GM19099 (cell line): ENCODE results near the gene BANP.

Source experiments
- POLR2A ChIP-seq: IDR thresholded peaks from 3 replicates; pipeline ENCODE4 v1.6.1; 2011; ENCODE audit warnings: low read depth; ENCODE audit not compliant: insufficient read length; ENCODE audit errors: extremely low read depth

The BANP gene

DNA sequence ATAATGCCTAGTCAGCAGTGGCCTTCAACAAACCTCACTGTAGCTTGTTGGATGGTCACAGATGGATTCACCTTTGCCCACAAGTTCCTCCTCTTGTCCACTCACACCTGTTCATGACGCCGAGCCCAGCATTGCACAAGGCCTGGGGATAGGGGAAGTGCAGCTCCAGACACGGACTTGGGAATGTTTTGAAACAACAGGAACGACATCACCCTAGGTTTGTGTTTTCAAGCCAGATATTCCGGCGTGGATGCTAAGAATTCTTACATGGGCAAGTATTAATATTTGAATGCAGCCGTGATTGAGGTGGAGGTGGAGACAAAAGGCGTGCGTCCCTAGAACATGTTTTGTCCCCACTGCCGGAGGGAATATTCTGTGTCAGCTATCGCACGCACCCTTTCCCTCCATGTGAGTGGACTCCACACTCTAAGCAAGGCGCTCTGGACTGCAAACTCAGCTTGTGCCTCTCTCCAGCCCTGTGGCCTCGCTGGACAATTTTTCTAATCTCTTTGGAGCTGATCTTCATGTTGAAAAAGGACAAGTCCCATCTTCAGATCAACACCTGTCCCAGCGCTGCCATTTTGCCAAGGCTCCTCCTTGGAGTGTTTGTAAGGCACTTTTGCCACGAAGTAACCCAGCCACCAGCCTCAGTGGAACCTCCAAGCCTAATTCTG is 2.0 kb upstream of the BANP start:
- no peak for TF ChIP-seq POLR2A

DNA sequence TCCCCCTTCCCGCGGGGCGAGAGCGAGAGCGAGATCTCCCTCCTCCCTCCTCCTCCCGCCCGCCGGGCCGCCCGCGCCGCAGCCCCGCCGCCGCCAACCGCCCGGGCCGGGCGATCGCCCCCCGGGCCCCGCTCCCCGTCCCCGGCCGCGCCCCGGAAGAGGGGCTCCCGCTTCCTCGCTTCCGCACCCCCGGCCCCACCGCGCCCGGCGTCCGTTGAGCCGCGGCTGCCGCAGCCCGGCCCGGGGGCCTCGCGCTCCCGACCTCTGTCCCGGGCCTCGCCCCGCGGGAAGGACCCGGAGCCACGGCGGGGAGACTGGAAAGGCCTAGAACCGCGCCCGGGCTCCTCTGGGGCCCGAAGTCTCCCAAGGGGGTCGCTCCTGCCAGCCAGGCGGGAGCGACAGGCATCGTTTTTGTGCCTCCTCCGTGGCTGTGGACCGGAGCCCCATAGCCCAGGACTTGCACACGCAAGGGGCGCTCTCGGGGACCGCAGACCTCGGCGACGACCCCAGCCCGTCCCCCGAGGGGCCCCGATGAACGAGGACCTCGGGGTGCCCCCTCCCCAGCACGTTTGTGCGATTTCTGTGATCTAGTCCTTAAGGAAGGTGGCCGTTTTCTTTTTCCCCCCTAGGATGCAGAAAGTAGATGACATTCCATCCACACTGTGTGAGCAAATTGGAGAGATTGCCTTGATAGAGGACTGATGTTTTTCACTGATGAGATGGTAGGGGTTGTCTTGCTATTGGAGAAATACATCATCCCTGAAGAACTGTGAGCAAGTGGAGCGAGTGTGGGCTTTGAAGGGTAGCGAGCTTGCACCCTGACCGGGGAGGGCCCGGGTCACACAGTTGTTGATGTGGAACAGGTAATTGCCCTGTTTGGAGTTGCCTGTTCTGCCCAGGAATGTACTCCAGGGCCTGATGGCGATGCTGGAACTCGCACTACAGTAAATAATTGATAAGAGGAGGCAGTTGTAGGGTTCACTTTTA is 611 bp downstream of the BANP start:
- peak; percentile 86 for TF ChIP-seq POLR2A

- TF ChIP-seq POLR2A, result no peak
These were observed 1.5 kb downstream of the BANP start for GRCh38 chr16:87952751-87953150.

DNA sequence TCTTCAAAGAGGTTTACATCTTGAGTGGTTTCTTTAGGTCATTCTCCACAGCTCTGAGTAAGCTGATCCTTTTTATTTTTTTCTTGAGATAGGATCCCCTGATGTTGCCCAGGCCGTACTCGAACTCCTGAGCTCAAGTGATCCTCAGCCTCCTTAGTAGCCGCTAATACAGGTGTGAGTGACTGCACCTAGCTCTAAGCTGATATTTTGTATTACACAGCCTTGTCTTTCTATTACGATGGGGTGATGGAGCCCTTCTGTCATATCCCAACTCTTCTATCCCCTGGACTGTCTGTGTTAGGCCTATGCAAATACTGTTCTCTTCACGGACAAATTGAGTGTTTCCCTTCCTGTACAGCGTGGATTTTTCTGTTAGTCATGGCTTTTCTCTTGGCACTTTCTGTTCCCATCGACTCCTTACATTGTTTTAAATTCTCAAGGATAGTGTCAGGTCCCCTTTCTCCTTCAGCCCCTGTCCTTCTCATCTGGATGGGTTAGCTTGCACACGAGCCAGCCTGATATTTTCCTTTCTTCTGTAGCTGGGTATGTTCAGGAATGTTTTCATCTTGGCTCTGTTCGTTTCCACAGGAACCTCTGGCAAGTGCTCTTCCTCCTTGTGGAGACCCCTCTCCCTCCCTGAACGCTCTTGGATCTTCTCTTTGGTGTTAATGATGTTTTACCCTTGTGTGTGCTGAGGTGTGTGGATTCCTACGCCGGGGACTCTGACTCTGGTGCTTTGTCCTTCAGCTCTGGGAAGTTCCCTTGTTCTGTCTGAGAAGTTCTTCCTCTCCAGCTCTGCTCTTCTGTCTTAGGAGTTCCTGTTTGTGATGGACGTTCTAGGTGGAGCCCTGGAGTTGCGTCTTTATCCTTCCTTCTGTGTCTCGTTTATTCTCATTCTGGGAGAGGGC is 2.3 kb downstream of the BANP start:
- TF ChIP-seq POLR2A, result no peak

DNA sequence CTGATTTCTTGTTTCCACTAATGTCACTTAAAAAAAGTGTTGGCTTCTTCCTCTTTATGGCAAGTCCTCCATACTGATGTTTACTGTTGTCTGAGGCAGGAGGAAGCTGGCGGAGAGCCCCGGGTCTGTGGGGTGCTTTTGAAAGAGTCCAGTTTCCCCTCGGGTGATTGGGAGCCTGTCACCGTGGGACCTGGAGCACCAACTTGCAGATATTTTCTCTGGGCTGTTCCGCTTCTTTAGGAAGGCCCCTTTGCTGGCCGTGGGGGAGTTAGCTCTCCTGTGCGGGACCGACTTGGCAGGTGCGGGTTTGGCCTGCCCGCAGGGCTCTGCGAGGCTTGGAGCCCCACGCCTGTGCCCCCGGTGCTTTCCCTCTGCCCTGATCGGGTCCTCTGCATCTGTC is 3.1 kb downstream of the BANP start:
- no peak for TF ChIP-seq POLR2A

DNA sequence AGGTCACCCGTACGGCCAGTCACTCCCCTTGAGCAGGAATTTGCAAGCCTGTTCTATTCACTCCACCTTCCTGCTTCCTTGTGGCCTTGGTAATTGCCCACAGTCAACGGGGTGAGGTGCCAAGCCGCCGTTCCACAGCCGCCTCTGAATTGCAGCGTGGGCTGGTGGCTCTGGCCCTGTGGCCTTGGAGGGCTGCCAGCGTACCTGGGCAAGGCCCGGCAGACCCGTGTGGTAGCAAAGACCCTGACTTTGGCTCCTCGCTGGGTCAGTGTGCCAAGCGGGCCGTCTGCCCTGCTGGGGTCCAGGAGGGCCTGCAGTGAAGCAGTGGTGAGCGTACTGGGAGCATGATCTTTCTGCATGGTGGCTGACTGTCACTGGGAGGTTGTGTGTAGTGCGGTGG is 3.6 kb downstream of the BANP start:
- no peak for TF ChIP-seq POLR2A

DNA sequence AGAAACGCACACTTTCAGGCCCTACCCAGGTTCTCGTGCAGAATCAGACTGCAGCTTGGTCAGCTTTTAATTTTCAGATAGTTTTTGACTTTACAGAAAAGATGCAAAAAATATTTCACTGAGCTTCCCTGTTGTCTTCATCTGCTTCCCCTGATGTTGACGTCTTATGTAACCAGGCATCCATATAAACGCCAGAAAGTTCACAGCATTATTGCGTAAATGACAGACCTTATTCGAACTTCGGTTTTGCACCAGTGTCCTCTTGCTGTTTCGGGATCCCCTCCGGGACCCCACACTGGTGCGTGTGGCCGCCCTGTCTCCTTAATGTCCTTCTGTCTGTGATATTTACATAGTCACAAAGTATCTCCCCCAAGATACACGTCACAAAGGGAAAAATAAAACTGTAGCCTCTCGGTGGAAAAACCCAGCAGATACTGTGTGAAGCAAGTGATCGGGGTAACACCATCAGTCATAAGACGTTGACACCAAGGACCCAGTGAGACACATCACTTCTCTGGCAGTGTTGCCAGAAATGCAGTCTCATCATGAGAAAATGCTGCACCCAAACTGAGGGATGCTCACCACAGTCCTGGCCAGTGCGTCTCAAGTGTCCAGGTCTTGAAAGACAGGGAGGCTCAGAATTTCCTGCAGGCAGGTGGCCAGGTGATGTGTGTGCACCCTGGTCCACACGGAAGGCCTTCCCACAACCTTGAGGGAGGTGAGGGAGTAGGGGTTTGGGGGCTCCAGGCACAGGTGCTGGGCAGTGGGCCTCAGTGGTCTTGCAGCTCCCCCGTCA is 4.3 kb downstream of the BANP start:
- no peak for TF ChIP-seq POLR2A

DNA sequence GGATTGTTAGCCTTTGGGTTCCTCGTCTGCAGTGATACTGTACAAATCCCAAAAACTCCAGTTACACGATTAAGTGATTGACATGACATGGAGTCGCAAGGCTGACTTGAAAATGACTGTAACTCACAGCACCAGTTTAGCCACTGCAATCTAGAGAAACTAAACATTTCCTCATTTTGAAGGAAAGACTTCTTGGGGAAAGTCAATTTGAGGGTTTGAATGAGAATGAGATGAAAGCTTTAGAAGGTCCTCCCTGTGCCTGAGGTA is 4.8 kb downstream of the BANP start:
- TF ChIP-seq POLR2A, result no peak

GRCh38 chr16:87956365-87957231 is 5.4 kb downstream of the BANP start:
- peak; percentile 14 for TF ChIP-seq POLR2A

DNA sequence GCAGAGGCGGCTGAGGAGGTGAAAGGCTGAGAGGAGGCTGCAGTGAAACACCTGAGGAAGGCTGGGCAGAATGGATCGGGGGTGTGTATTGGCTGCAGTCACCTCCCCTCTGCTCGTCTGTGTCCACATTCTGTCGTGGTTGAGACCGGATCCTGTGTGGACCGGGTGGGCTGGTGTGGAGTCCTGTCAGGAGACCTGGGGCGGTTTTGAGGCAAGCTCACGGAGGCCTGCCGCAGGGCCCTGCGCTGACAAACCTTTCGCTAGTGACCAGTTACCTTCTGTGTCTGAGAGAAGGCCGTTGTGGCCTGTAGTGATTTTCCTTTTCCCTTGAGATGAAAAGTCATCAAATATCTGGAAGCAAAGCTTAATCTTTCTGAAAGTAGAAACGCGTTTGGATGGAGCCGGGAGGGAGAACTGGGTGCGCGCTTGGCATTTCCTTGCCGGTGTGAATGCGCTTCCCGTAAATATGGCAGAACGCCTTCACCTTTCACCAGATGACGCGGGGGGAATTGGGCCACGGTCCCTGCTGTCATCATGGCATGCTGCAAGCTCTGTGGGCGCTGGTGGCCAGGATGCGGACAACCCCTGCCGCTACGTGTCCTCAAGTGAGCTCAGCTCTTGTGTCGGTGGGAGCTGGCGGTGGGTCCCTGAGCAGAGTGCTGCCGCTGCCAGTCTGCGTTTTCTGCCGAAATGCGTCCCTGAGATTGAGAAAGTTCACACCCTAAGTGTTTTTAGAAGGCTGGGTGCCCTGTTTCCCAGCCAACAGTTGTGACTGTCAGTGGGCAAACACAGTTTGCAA is 6.3 kb downstream of the BANP start:
- no peak for TF ChIP-seq POLR2A

DNA sequence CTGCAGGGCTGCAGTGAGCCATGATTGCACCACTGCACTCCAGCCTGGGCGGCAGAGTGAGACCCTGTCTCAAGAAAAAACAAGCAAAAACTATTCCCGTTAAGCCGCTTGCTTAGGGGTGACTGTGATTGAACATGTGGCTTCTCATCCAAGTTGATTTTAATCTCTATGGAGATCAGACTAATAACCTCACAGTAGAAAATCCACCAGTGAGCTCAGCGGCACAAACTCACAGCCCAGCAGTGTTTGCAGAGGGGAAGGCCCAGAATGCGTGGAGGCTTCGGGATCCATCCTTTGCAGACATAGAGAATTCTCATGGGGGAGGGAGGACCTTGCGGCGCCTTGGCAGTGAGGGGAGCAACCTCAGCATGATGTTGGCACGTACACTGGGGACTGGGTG is 7.4 kb downstream of the BANP start:
- TF ChIP-seq POLR2A, result no peak

- no peak for TF ChIP-seq POLR2A
These were observed 8.3 kb downstream of the BANP start for GRCh38 chr16:87959391-87959990.
